AG09319 (cell line): ENCODE data around the gene KCTD14.
"Not testable (repeated sequence)": the region's sequence is repeated elsewhere in the genome, so short reads cannot be mapped to it uniquely, and the experiment has no call there.

Experiments used
- DNase-seq: peaks from one replicate; pipeline ENCODE4 v3.0.0-alpha.2; 2010; ENCODE audit warnings: low read depth; ENCODE audit errors: extremely low read depth
- TF ChIP-seq, protein P1 (sequence below): IDR thresholded peaks from 2 replicates; pipeline ENCODE4 v1.5.1; 2011; ENCODE audit warnings: low read depth, mild to moderate bottlenecking, inconsistent platforms, low read length, moderate library complexity

KCTD14 gene

DNA sequence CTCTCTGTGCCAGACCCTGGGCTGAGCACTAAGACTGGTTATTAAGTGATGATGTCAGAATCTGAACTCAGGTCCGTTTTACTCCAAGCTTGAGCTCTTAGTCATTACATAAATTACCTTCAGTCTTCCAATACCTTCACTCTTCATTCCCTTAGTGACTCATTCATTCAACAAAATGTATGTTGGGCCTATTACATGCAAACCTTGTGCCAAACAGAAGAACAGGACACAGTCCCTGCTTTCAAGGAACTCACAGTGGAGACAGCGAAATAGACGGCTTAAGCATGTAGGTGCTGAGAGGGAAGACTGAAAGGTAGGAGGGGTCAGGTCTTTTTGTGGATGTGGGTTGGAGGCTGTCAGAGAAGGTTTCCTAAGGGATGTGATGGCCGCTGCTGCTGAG is 3.3 kb downstream of the KCTD14 start:
- TF ChIP-seq, protein P1, sequence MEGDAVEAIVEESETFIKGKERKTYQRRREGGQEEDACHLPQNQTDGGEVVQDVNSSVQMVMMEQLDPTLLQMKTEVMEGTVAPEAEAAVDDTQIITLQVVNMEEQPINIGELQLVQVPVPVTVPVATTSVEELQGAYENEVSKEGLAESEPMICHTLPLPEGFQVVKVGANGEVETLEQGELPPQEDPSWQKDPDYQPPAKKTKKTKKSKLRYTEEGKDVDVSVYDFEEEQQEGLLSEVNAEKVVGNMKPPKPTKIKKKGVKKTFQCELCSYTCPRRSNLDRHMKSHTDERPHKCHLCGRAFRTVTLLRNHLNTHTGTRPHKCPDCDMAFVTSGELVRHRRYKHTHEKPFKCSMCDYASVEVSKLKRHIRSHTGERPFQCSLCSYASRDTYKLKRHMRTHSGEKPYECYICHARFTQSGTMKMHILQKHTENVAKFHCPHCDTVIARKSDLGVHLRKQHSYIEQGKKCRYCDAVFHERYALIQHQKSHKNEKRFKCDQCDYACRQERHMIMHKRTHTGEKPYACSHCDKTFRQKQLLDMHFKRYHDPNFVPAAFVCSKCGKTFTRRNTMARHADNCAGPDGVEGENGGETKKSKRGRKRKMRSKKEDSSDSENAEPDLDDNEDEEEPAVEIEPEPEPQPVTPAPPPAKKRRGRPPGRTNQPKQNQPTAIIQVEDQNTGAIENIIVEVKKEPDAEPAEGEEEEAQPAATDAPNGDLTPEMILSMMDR: no peak
- no peak for DNase-seq

DNA sequence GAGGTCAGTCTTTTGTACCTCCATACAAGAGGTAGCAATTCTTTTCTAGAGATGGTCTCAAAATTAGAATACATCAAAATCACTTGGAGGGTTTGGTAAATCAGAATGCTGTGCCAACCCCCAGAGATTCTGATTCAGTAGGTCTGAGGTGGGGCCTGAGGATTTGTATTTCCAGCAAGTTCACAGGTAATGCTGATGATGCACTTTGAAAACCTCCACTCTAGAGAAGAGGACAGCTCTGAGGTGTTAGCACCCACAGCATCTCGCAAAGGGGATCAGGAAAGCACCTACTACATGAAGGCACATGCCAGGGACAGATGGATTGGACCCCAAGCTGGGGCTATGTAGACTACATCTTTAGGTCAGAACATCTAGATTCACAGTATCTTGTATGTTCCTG is 7.2 kb downstream of the KCTD14 start:
- no peak for DNase-seq

DNA sequence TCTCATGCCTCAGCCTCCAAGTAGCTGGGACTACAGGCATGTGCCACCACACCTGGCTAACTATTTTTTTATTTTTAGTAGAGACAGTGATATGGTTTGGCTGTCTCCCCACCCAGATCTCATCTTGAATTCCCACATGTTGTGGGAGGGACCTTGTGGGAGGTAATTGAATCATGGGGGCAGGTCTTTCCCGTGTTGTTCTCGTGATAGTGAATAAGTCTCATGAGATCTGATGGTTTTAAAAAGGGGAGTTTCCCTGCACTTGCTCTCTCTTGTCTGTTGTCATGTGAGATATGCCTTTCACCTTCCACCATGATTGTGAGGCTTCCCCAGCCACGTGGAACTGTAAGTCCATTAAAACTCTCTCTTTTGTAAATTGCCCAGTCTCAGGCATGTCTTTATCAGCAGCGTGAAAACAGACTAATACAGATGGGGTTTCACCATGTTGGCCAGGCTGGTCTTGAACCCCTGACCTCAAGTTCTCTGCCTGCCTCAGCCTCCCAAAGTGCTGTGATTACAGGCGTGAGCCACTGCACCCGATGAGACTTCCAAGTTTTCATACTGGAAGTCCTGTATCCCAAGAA is 8.0 kb downstream of the KCTD14 start:
- DNase-seq: not testable (repeated sequence)

More for the DNA sequence above, 7.2 kb downstream of the KCTD14 start:
- TF ChIP-seq, protein P1: no peak

DNA sequence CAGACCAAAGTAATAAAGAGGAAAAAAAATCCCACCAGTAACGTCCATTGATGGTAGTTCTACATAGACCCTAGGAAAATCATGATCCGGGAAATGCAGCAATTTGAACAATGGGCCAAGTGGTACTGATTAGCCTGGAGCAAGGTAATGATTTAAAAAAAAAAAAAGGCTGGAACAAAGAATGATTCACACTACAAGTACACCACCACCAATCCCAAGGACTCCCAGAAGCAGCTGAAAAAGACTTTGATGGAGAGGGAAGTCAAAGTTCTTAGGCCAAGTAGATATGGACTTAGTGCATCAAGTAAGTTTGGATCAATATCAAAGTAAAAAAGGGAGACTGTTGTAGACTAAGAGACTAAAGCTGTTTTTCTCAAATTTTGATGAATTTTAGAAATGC is 11.8 kb downstream of the KCTD14 start:
- TF ChIP-seq, protein P1: no peak
- no peak for DNase-seq

DNA sequence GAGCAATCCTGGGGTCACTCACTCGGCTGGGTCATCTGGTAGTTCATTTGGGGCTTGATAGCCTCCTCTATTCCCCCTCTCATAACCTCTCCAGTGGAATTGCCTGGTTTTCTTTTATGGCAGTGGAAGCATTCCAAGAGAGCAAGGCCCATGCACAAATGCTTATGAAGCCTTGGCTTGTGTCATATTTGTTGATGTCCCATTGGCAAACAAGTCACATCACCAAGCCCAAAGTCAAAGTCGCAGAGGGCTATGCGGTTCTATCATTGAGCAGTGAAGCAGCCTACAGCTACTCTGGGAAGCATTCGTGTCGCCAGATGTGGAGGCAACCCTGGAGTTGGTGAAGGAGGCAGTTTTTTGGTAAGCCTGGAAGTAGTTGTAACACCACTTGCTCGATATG is 12.3 kb downstream of the KCTD14 start:
- TF ChIP-seq, protein P1: no peak
- no peak for DNase-seq

DNA sequence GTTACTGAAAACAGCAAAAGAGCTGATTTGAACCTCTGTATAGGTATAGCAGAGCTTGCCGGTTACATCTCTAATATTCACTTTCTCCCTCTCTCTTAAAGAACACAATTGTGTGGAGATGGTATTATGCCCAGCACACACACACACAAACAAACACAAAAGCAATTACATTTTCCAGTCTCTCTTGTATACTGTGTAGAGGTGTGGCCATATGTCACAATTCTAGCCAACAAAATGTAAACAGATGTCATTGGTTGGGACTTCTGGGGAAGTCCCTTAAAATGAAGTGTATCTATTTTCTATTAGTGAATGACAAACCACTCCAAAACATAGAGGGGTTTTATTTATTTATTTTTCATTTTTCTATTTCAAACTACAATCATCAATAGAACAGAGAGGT is 12.8 kb downstream of the KCTD14 start:
- TF ChIP-seq, protein P1: no peak
- no peak for DNase-seq

DNA sequence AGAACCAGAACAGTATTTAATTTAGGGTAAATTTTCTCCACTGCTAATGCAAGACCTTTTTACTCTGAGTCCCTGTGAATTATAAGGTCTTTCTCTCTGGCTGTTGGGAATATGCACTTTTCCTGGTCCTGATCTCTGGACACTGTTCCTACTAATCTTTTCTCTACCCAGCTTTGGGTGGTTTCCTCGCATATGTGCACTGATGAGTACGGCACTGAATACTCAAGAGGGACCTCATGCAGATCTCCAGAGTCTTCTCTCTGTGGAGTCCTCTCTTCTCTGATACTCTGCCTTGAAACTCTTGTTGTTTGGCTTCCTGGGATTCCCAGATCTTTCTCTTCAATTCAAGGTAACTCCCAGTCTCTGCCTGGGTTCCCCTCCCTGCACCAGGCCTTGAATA is 14.0 kb downstream of the KCTD14 start:
- TF ChIP-seq, protein P1: no peak
- no peak for DNase-seq

DNA sequence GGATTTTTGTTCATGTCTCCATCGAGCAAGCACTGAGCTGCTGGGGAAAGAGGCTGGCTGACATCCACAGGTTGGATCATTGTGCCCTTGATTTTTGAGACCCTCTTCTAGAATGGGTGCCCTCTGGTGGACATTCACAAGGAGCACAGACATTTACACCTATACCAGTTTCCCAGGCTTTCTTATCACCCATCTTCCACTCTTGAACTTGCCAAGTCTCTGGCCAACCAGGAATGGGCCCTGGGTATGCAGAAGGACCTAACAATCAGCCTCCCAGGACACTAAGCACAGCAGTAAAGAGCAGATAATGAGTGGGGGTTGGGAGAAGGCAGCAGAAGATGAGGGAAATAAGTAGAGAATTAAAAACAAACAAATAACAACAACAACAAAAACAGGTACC is 22.9 kb downstream of the KCTD14 start:
- TF ChIP-seq, protein P1: peak; percentile 76
- peak; percentile 52 for DNase-seq
